NCI-H1694 (cell line): ENCODE measurements around the gene TBC1D22A.
"Not testable (repeated sequence)": the region's sequence is repeated elsewhere in the genome, so short reads cannot be mapped to it uniquely, and the experiment has no call there.

Experiments
- DNase-seq: peaks from one replicate; lab custom pipeline; 2025; lab: John Stamatoyannopoulos, UW

Gene TBC1D22A

GRCh38 chr22:47155912-47156311, 393.5 kb downstream of the TBC1D22A start:
- DNase-seq = no peak

- DNase-seq = no peak
These were observed 394.1 kb downstream of the TBC1D22A start for GRCh38 chr22:47156352-47157092.

GRCh38 chr22:47157093-47157420, 394.6 kb downstream of the TBC1D22A start:
- DNase-seq = no peak

- no peak for DNase-seq
These were observed 395.2 kb downstream of the TBC1D22A start for GRCh38 chr22:47157486-47158270.

- DNase-seq = no peak
These were observed 396.0 kb downstream of the TBC1D22A start for GRCh38 chr22:47158457-47158856.

GRCh38 chr22:47159592-47159991, 397.1 kb downstream of the TBC1D22A start:
- no peak for DNase-seq

GRCh38 chr22:47160141-47160541, 397.7 kb downstream of the TBC1D22A start:
- DNase-seq = no peak

- no peak for DNase-seq
These were observed 398.5 kb downstream of the TBC1D22A start for GRCh38 chr22:47160781-47161520.

GRCh38 chr22:47161631-47162030, 399.2 kb downstream of the TBC1D22A start:
- no peak for DNase-seq

- DNase-seq = no peak
These were observed 400.4 kb downstream of the TBC1D22A start for GRCh38 chr22:47162865-47163264.

GRCh38 chr22:47163481-47163855, 401.0 kb downstream of the TBC1D22A start:
- DNase-seq = no peak

- DNase-seq = no peak
These were observed 401.5 kb downstream of the TBC1D22A start for GRCh38 chr22:47163856-47164513.

GRCh38 chr22:47164514-47165337, 402.3 kb downstream of the TBC1D22A start:
- no peak for DNase-seq

GRCh38 chr22:47165338-47166032, 403.0 kb downstream of the TBC1D22A start:
- no peak for DNase-seq

- DNase-seq = no peak
These were observed 403.6 kb downstream of the TBC1D22A start for GRCh38 chr22:47166033-47166404.

- no peak for DNase-seq
These were observed 404.1 kb downstream of the TBC1D22A start for GRCh38 chr22:47166446-47167016.

- no peak for DNase-seq
These were observed 404.6 kb downstream of the TBC1D22A start for GRCh38 chr22:47167056-47167455.

- not testable (repeated sequence) for DNase-seq
These were observed 405.5 kb downstream of the TBC1D22A start for GRCh38 chr22:47167921-47168320.

- DNase-seq = no peak
These were observed 406.0 kb downstream of the TBC1D22A start for GRCh38 chr22:47168441-47168840.
